GM21825 (cell line): ENCODE data around the gene CCDC110.

Experiments used
- ATAC-seq: cut with Tn5 transposase; IDR thresholded peaks from one replicate; pipeline ENCODE4 v1.9.1; 2021; ENCODE audit warnings: mild to moderate bottlenecking, moderate library complexity; ENCODE audit not compliant: unreplicated experiment

CCDC110 gene

DNA sequence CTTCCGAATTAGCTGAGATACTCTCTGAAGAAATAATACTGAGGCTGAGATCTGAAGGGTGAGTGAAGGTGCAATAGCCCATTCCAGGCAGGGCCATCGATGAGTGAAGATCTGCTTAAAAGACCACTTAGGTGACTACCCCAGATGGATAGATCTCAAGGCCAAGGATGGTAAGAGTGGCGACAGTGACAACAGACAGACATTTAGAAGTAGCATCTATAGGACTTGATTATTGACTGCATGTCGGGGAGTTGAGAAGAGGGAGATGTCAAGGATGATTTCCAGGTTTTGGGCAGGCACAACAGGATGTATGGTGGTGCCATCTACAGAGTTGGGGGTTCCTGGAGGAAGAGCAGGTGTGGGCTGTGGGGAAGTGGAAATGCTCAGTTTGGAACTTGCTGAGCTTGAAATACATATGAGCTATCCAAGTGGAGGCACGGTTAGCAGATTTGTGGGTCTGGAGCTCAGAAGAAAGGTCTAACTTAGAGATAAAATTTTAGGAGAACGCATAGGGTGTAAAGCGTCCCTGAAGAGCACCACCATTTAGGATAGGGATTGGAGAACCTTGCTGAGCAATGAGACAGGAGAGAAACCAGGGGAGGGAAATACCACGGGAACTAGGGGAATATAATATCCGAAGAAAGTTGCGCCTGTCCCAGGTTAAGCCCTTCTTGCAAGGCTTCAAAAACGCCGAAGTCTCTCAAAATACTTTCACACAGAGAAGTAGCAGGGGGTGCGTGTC is 46.5 kb downstream of the CCDC110 start:
- peak; percentile 9 for ATAC-seq

- ATAC-seq = no peak
Observed at GRCh38 chr4:185421366-185422124, 50.0 kb downstream of the CCDC110 start.

DNA sequence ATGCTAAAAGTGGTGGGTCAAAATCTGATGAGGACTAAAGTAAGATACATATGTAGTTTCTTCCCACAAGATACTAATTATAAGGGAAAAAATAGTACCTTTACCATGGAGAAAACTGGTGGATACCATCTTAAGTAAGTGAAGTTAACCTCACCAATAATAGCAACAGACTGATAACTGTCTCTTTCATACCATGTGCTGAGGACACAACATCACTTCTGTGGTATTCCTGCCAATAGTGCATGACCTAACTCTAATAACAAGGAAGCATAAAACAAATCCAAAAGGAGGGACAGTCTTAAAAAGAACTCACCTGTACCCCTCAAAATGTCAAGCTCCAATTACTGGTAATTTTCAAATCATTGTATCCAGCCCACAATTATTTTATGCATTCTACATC is 54.6 kb downstream of the CCDC110 start:
- no peak for ATAC-seq

- no peak for ATAC-seq
Observed at GRCh38 chr4:185412412-185412811, 59.1 kb downstream of the CCDC110 start.

DNA sequence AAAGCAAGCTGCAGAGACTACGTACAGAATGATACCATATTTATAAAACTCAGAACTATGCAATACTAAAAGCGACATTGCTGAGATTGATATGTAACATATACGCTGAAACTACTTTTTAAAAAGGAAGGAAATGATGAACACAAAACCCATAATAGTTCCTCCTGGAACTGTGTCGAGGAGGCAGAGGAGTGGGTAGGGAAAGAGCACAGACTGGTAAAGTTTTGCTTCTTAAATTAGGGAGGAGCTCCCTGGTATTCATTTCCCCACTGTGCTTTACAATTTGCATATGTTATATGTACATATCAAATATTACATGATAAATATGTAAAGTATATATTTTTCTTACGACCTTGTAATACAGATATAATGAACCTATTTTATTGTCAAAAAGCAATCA is 59.7 kb downstream of the CCDC110 start:
- ATAC-seq = no peak

- ATAC-seq = no peak
Observed at GRCh38 chr4:185408432-185408831, 63.1 kb downstream of the CCDC110 start.

- peak; percentile 56 for ATAC-seq
Observed at GRCh38 chr4:185405296-185405999, 66.1 kb downstream of the CCDC110 start.

DNA sequence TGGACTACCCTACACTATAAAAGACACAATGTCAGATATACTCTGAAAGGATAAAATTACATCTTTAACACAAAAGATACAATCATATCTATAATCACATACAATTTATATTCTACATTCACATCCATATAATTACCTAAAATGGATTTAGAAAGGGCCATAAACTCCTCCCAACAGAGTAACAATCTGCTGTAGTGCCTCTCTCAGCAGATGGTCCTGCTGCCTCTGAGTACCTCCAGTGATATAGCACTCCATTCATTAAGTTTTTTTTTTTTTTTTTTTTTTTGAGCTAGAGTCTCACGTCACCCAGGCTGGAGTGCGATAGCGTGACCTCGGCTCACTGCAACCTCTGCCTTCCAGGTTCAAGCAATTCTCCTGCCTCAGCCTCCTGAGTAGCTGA is 67.5 kb downstream of the CCDC110 start:
- no peak for ATAC-seq

DNA sequence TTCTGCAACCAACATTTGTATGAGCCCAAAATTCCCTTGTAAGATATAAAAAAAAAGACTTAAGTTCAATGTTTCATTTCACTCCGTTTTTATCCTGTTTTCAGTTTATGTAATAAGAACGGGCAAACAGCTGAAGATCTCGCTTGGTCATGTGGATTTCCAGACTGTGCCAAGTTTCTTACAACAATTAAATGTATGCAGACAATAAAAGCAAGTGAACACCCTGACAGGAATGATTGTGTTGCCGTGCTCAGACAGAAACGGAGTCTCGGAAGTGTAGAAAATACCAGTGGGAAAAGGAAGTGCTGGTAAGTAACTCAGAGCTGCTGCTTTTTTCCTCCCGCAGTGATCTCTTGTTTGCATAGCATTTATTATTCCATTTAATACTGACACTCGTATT is 72.1 kb downstream of the CCDC110 start:
- ATAC-seq = no peak

- ATAC-seq = no peak
Observed at GRCh38 chr4:185398618-185399017, 72.9 kb downstream of the CCDC110 start.

DNA sequence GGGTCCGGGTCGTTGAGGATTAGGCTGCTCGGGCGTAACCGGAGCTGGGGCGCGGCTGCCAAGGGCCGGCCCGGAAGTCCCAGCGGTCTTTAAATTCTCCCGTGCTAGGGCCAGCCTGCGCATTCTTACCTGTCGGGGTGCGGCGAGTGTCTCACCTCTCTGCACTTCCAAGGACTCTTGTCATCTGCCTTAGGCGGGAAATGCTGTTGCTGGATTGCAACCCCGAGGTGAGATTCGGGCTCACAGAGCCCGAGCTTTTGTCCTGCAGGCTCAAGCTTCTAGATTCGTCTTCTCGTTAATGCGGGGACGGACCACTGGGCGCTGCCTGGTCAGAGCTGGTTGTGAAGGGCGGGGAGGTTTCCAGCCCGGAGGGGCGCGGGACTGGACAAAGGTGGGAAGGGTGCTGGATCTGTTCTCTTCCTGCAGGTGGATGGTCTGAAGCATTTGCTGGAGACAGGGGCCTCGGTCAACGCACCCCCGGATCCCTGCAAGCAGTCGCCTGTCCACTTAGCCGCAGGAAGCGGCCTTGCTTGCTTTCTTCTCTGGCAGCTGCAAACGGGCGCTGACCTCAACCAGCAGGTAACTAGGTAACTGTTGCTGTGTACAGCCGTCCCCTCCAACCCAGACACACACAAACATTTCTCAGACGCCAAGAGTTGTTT is 74.7 kb downstream of the CCDC110 start, which contains the start of gene ANKRD37:
Gene ANKRD37 (plus strand): TSS at position 118 of the 662 bp plus-strand sequence. CDS start 83 bp downstream, at position 201.
- no peak for ATAC-seq

DNA sequence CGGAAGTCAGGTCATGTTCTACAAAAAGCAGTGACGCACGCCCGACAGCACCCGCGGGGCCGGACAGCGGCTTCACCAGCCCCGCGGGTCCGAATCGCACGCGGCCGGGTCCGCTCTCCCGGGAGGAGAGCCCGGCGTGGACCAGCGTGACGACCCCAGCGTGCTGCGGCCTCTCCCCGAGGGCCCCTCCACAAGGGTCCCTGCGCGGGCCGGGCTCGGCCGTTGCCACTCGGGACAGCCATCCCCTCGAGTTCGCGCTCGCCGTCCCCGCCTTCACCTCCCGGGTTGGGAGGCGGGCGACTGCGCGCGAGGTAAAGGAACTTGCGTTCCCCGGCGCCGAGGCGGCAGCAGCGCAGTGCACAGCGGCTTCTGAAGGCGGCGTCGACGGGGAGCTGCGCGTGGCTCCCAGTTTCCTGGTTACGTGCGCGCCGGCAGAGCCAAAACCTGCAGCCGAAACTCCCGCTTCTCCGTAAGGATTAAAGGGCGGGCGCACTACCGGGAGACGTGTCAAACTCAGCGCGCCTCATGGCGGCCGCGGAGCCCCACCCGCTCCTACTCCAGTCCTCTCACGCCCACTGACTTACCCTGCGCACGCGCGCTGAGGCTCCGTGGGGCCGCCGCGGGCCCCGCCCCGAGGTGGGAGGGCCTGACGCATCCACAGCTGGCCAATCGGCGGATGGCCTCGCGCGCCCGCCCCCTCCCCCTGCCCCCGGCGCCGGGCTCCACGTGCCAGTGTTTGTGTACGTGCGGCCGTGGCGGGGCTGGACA is 75.4 kb downstream of the CCDC110 start:
- peak; percentile 82 for ATAC-seq

DNA sequence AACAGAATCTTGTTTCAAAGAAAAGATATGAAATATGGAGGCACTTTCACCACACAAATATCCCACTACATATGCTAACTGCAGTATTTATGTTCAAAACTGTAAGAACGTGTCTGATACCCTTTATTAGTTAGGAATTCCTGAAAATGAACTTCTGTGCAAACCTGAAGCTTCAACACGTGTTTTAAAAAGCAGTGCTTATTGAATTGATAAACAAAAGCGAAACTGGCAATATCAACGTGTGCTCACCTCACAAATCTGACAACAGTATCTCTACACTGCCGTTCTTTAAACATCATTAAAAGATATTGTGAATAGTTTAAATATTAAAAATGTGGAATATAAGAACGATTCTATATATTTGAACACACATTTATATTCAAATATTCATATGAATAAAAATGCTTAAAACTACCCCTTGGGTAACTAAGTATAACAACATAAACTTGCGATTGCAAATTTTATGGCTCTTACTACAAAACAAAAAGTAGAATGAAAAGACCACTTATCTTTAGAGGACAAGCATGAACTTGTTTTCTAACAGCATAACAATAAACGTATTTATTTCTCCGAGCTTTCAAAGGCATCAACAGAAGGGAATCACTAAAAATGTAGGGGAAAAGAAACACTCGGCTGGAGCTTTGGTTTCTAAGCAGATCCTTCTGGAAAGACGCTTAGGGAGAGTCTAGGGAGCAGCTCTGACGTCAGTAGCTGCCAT is 76.1 kb downstream of the CCDC110 start, which contains the start of gene LRP2BP:
Gene LRP2BP (minus strand): TSS at position 687 of the 718 bp plus-strand sequence. CDS start 17,738 bp downstream, outside the sequence.
- no peak for ATAC-seq
